Measurements from ENCODE around the gene CYTH1.

The CYTH1 gene

DNA sequence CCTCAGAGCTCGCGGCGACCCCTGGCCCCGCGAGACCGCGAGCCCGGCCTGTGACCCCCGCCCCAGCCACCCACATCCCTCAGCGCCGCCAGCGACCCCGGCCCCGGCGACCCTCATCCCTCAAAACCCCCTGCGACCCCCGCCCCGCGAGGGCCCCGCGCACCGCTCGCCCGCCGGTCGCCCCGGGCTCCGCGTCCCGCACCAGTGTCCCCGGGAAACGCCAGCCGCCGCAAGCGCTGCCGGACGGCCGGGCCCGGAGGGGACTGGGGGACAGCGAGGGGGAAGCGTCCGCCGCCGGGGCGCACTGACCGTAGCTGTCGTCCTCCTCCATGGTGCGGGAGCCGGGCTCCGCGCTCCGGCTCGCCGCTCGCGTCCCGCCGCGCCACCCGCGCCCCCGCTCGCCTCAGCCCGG, at the start of gene CYTH1:
Gene CYTH1 (minus strand): TSS at position 381 of the 412 bp plus-strand sequence. CDS start 50 bp downstream, at position 331.
- no peak for DNase-seq

DNA sequence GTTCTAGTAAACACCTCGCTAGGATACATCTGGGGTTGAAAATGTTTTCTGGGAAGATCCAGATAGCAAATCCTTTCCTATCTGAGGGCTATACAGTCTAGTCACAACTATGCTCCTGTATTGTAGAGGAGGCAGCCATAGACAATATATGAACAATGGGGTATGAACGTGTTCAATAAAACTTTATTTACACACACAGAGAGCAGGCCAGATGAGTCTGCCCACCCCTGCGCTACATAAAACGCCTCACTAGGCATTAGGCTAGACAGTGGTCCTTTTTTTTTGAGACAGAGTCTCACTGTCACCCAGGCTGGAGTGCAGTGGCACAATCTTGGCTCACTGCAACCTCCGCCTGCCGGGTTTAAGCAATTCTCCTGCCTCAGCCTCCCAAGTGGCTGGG, 47.4 kb upstream of the CYTH1 start:
- DNase-seq: no peak

DNA sequence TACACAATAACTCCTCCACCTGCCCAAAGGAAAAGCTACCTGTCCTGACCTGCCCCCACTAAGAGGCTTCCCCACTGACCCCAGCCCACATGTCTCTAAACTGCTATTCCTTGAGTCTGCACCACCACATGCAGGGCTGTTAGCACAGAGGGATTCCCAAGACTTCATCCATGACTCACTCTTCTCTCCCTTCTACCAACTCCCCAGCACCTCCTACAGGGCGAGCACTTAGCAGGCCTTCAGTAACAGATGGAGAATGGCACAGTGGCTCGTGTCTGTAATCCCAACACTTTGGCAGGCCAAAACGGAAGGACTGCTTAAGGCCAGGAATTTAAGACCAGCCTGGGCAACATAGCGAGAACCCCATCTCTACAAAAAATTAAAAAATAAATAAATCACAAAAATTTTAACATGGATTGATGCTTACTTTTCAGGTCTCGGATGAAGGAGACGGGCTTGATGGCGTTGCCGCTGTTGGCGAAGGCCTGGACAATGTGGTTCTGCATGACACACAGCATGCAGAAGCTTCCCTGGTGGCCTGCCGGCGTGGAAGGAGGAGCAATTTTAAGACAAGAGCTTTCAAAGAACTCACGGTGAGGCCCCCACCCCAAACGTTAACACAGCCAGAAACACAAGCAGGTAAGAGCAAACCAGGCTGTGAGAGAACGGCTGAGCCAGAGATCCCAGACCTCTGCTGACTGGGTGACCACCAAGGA, 46.6 kb upstream of the CYTH1 start:
- no peak for DNase-seq

DNA sequence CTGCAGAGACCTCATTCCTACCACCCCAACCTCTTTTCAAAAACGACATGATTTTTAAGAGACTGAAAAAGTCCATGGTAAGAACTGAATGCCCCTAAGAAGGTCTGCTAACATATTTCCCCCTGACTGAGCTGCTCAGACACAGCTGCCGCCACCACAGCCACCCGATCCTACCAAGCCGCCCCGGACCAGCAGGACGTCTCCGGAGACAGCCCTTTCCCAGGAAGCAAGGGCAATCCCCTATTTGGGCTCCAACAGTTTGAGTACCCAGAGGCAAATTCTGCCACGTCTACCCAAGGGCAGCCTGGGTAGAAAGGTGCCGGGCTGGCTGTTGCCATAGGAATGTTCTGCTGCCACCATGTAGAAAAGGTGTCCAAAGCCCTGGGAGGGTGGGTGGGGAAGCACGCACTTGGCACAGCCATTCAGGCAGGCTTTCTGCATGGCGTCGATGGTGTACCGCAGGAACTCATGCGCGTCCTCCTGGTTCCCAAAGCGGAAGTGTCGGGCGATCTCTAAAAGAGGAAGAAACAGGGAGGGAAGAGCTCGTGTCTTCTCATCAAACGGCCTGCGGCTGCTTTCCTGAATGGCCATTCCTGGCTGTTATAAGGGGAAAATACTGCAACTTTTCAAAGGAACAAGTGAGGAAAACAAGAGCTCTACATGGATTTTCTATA, 44.9 kb upstream of the CYTH1 start:
- no peak for DNase-seq

- no peak for DNase-seq
These were observed 44.3 kb upstream of the CYTH1 start for GRCh38 chr17:78826421-78826820.

DNA sequence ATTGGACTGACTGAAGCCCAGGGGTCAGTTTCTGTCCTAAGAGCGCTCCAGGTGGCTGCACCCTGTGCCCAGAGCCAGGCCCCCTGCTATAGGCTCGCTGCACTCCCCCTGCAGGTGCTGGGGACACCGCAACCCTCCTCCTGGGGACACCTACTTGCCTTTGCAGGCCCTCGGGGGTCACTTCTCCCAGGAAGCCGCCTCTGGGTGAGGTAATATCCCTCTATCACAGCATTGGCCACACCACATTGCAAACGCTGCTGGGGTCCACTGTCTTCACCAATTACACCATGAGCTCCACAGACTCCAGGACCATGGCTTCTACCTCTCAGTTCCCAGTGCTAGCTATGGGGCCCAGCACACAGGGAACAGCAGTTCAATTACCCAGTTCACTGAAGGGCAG, 43.6 kb upstream of the CYTH1 start:
- DNase-seq: no peak

DNA sequence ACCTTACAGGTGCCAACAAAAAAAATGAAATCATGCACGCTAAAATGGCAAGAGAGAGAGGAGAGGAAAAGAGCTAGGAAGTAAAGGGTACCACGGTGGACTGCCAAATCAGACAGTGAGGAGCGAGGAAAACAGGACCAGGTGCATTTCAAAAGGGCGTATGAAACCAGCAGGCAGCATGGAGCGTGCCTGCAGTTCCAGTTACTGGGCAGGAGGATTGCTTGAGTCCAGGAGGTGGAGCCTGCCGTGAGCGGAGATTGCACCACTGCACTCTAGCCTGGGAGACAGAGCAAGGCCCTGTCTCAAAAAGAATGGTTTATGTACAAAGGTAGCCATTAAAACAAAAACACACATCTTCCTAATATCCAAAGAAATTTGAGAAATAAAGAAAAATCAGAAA, 42.2 kb upstream of the CYTH1 start:
- DNase-seq: no peak

- DNase-seq: no peak
These were observed 41.4 kb upstream of the CYTH1 start for GRCh38 chr17:78823282-78824046.

DNA sequence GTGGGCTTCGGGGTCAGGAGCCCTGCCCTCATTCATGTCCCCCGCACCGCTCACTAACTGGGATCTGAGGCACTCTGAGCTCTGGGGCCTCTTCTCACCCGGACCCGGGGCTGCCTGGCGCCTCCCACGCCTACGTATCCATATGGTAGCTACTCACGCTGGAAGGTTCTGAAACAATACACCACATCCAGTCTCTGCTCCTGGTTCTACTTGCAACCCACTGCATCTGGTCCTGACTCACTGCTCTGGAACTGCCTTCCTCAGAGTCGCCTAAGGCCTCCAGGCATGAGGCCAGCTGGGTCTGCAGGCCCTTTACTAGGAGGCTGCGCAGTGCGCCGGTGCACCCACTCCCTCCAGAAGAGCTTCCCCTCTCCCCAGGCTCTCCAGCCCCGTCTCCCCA, 40.5 kb upstream of the CYTH1 start:
- DNase-seq: peak; percentile 87

GRCh38 chr17:78821961-78822360, 39.9 kb upstream of the CYTH1 start:
- DNase-seq: no peak

DNA sequence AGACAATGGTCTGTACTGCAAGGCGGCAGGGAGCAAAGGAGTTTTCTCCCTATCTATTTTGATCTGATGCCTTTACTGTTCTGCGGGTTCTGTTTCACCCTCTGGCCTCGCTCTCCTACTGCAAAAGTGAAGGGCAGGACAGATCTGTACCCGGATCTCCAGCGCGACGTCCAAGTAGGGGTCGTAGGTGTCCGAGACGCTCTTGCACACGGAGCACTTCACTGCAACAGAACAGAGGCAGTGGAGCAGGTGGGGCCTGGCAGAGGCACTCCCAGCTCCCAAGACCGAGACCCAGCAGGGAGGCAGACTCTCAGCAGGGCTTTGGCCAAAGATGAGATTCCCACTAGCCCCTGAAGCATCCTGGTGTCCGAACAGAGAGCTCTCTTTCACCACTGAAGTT, 38.8 kb upstream of the CYTH1 start:
- DNase-seq: no peak

DNA sequence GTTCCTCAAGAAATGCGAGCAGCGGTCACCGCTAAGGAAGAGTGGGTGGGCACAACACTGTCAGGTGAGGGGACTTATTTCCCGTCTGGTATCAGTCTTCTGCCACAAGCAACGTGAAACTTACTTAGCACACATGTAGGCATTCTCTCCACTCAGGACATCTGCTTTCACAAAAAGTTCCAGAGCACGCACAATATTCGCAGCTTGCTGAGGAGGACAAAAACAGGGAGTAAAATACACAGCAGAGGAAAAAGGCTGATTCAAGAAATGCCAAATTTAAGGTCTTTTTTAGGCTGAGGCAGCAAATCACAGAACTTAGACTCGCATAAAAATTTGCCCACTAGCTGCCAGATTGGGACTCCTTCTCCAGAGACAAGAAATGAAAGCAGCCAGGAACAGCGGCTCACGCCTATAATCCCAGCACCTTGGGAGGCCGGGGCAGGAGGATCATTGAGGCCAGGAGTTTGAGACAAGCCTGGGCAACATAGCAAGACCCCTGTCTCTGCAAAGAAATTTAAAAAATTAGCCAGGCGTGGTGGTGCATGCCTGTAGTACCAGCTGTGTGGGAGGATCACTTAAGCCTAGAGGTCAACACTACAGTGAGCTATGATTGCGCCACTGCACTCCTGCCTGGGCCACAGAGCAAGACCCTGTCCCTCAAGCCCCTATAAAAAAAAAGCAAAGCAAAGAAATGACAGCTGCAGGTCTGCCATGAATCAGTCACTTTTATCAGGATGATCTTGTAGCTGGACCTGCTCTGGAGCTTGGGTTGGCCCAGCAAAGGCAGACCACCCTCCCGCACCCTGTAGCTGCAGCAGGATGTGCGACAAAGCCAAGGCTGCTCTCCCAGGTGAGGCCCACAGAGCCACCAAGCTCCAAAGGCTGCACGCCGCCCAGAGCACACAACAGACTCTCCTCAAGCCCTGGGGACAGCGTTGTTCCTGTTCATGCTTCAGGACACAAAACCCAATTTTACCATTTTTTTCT, 38.0 kb upstream of the CYTH1 start:
- no peak for DNase-seq

DNA sequence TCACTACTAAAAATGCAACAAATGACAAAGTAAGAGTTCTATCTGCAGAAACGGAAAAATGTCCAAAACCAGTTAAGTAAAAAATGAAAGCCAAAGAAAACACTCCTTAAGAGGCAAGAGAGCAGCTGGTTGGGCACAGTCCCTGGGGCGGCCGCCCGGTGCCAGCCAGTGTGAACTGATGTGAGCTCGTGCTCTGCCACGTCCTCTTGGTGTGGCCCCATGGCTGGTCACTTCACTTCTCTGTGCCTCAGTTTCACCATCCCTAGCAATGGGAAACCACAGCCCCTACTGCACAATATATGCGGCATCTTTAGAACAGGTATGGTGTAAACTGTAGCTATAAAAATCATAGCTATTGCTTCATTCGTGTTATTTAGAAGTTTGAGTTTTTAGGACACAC, 37.3 kb upstream of the CYTH1 start:
- no peak for DNase-seq

GRCh38 chr17:78818932-78819331, 36.9 kb upstream of the CYTH1 start:
- DNase-seq: no peak

- DNase-seq: no peak
These were observed 36.2 kb upstream of the CYTH1 start for GRCh38 chr17:78818152-78818846.

- no peak for DNase-seq
These were observed 35.0 kb upstream of the CYTH1 start for GRCh38 chr17:78817123-78817522.

DNA sequence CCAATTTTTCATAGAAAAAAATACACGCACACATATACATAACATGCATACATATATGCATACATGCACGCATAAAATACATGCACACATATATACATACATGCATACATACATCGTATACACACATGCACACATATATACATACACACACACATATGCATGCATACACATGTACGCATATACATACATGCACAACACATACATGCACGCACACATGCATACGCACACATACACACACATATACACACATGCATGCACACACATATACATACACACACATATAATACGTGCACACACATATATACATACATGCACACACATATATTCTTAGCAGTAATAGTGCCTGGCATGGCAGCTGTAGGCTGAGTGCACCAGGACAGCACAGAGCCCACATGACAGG, 33.6 kb upstream of the CYTH1 start:
- DNase-seq: no peak

GRCh38 chr17:78812855-78813254, 30.8 kb upstream of the CYTH1 start:
- no peak for DNase-seq

- DNase-seq: no peak
These were observed 26.1 kb upstream of the CYTH1 start for GRCh38 chr17:78808163-78808562.

DNA sequence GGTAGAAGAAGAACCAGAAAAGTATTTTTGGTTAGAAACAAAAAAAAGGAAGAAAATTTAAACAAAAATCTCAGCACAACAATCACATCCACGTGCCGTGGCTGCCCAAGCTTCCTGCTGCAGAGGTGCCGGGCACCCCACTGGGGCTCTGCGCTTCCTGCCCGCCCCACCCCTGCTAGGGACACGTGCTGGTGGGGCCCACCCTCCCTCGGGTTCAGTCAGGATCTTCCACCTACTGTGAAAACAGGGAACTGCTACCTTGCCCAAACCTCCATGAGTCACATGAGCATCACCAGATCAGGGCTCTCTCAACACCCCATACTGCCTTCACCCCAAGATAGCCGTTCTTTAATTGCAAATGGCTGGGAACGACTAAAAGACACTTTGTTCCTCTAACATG, 24.4 kb upstream of the CYTH1 start:
- DNase-seq: no peak

- DNase-seq: no peak
These were observed 23.2 kb upstream of the CYTH1 start for GRCh38 chr17:78805301-78805700.

DNA sequence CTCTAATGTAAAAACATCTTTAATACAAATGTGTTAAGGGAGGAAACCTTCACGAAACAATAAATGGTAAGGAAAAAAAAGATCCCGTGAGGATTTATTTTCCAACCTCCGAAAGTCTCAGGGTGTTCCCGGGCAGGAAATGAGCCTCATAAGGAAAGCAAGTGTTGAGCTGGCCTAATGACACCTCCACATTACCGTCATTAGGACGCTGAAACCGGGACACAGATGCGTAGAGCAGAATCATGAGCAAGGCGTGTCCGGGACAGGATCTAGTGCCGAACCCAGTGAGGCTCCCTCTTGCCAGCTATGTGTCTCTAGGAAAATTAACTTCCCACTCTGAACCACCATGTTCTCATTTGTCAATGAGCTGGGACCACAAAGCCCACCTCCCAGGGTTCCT, 22.7 kb upstream of the CYTH1 start:
- DNase-seq: no peak

All from amniotic stem cell (primary cell).